ENCODE results near the gene FSIP1. TPM values are rescaled to one million over a fixed set of nuclear protein-coding genes. Genes with fewer than 3 reads are reported as not detected.

Gene FSIP1
- total RNA-seq, 4 donors from 2014 or later, result 0.20 to 1.5 (median 0.42) TPM

- no peak for DNase-seq (ENCODE audit: low spot score in 2 of 2)
- H3K36me3 ChIP-seq, result peaks cover 3 to 74% (median 20%) of the 10 kb centered on the region in 3 donors
- TF ChIP-seq POLR2A (IDR thresholded peaks at IDR 0.05) (no peak), CTCF (IDR thresholded peaks at IDR 0.05) (no peak), EP300 (IDR thresholded peaks at IDR 0.05) (no peak)
- 56 to 90% methylated on average over 7 of the region's 7 CpGs for WGBS, 2 donors
- peak overlapping the region in 2 of 4 donors; percentile 91 to 95 for H3K27ac ChIP-seq
- peaks cover 0 to 77% (median 32%) of the 10 kb centered on the region in 4 donors for H3K4me1 ChIP-seq
- peak overlapping the region; percentile 61 to 78 (median 66) for H3K4me3 ChIP-seq
- H3K9me3 ChIP-seq, result no peaks in the 10 kb centered on the region
- no peaks in the 10 kb centered on the region for H3K27me3 ChIP-seq
Observed at GRCh38 chr15:39584266-39584659, 198.4 kb downstream of the FSIP1 start.

GRCh38 chr15:39583596-39584265, 198.9 kb downstream of the FSIP1 start:
- Histone ChIP-seq H3K9me3 (no peaks in the 10 kb centered on the region), H3K27ac (peak overlapping the region in 3 of 4 donors; percentile 91 to 95 (median 91)), H3K36me3 (peaks cover 3 to 69% (median 20%) of the 10 kb centered on the region in 3 donors), H3K27me3 (no peaks in the 10 kb centered on the region), H3K4me3 (peak overlapping the region; percentile 61 to 78 (median 66)), H3K4me1 (peaks cover 0 to 77% (median 32%) of the 10 kb centered on the region in 4 donors)
- WGBS, 2 donors, result 60 to 74% methylated on average over 13 of the region's 13 CpGs
- no peak for DNase-seq (ENCODE audit: low spot score in 2 of 2)
- no peak for TF ChIP-seq POLR2A (IDR thresholded peaks at IDR 0.05)
- peak in 1 of 2 donors; percentile 2 for TF ChIP-seq EP300 (IDR thresholded peaks at IDR 0.05)
- peak in 1 of 5 experiments; percentile 55 for TF ChIP-seq CTCF (IDR thresholded peaks at IDR 0.05)

- 28 to 45% methylated on average over 4 of the region's 4 CpGs for WGBS, 2 donors
- H3K27ac ChIP-seq, result peak overlapping the region; percentile 90 to 95 (median 91)
- peaks cover 3 to 62% (median 19%) of the 10 kb centered on the region in 3 donors for H3K36me3 ChIP-seq
- peak overlapping the region; percentile 61 to 78 (median 66) for H3K4me3 ChIP-seq
- H3K27me3 ChIP-seq, result no peaks in the 10 kb centered on the region
- peaks cover 0 to 78% (median 30%) of the 10 kb centered on the region in 4 donors for H3K4me1 ChIP-seq
- DNase-seq (ENCODE audit: low spot score in 2 of 2), result no peak
- H3K9me3 ChIP-seq, result no peaks in the 10 kb centered on the region
- TF ChIP-seq EP300 (IDR thresholded peaks at IDR 0.05), result no peak
- TF ChIP-seq CTCF (IDR thresholded peaks at IDR 0.05), result peak in 2 of 5 experiments; percentile 27 to 54
Observed at GRCh38 chr15:39582977-39583595, 199.6 kb downstream of the FSIP1 start.

- TF ChIP-seq CTCF (IDR thresholded peaks at IDR 0.05) (no peak), EP300 (IDR thresholded peaks at IDR 0.05) (peak in 1 of 2 donors; percentile 31), POLR2A (IDR thresholded peaks at IDR 0.05) (no peak)
- Histone ChIP-seq H3K4me1 (peaks cover 0 to 71% (median 27%) of the 10 kb centered on the region in 4 donors), H3K9me3 (no peaks in the 10 kb centered on the region), H3K4me3 (peak overlapping the region; percentile 61 to 78 (median 66)), H3K36me3 (peaks cover 0 to 56% (median 12%) of the 10 kb centered on the region in 3 donors), H3K27ac (peak overlapping the region; percentile 90 to 95 (median 91)), H3K27me3 (no peaks in the 10 kb centered on the region)
- WGBS, 2 donors, result 33 to 37% methylated on average over 10 to 20 of the region's 20 CpGs
- no peak for DNase-seq (ENCODE audit: low spot score in 2 of 2)
Observed at GRCh38 chr15:39582286-39582976, 200.2 kb downstream of the FSIP1 start.

Data from tibial nerve (tissue), 4 donors.